Liver (tissue), 9 donors: ENCODE measurements around the gene FICD. TPM values are rescaled to one million over a fixed set of nuclear protein-coding genes. Genes with fewer than 3 reads are reported as not detected.

Experiments used
- DNase-seq: peaks from one replicate; pipeline ENCODE4 v3.0.0-alpha.2; 2017; ENCODE audit warnings: low spot score
- H3K27ac ChIP-seq, 2 donors: one replicate each; pipeline ENCODE4 v1.7.0; 2013; ENCODE audit warnings: inconsistent platforms in 2 of 2, low read length in 2 of 2, control low read depth in 1 of 2, low read depth in 1 of 2, mild to moderate bottlenecking in 1 of 2
- H3K27me3 ChIP-seq, 4 donors: one replicate each; pipeline versions ENCODE4 v1.6.1 to v1.7.0; 2013; ENCODE audit warnings: low read length in 3 of 4, inconsistent platforms in 1 of 4, mild to moderate bottlenecking in 1 of 4, moderate library complexity in 1 of 4; ENCODE audit not compliant: control insufficient read depth in 4 of 4, insufficient read depth in 4 of 4
- H3K36me3 ChIP-seq, 4 donors: one replicate each; pipeline versions ENCODE4 v1.6.1 to v1.7.0; 2013; ENCODE audit warnings: low read length in 3 of 4, mild to moderate bottlenecking in 3 of 4, low read depth in 1 of 4, moderate library complexity in 1 of 4; ENCODE audit not compliant: control insufficient read depth in 4 of 4, insufficient read depth in 3 of 4
- H3K4me1 ChIP-seq, 4 donors: one replicate each; pipeline versions ENCODE4 v1.6.1 to v1.7.0; 2013; ENCODE audit warnings: low read length in 3 of 4, mild to moderate bottlenecking in 3 of 4, moderate library complexity in 1 of 4; ENCODE audit not compliant: control insufficient read depth in 4 of 4, insufficient read depth in 4 of 4
- H3K4me3 ChIP-seq, 3 donors: one replicate each; pipeline versions ENCODE4 v1.6.1 to v1.7.0; 2013; ENCODE audit warnings: low read length in 3 of 3, control low read depth in 1 of 3, low read depth in 1 of 3, mild to moderate bottlenecking in 1 of 3
- H3K9ac ChIP-seq, 2 donors: one replicate each; pipeline ENCODE4 v1.7.0; 2013; ENCODE audit warnings: low read length in 2 of 2, mild to moderate bottlenecking in 2 of 2, moderate library complexity in 2 of 2, control low read depth in 1 of 2, low read depth in 1 of 2
- H3K9me3 ChIP-seq, 4 donors: one replicate each; pipeline versions ENCODE4 v1.6.1 to v1.7.0; 2013; ENCODE audit warnings: low read length in 3 of 4; ENCODE audit not compliant: control insufficient read depth in 4 of 4
- ATF3 ChIP-seq: IDR thresholded peaks from 2 replicates; pipeline ENCODE4 v1.6.1; 2016; ENCODE audit warnings: antibody characterized with exemption
- CTCF ChIP-seq: fragments of 150-350 bp; IDR thresholded peaks from 2 replicates; pipeline ENCODE4 v1.5.1; 2017; ENCODE audit warnings: improper control_type of control experiment, low read depth, low read length; ENCODE audit not compliant: missing input control
- EGR1 ChIP-seq, 2 donors: IDR thresholded peaks; 2 replicates each; pipeline ENCODE4 v1.6.1; 2016 to 2018; ENCODE audit warnings: antibody characterized with exemption in 2 of 2, low read depth in 2 of 2
- FOXA1 ChIP-seq: IDR thresholded peaks from 2 replicates; pipeline ENCODE4 v1.6.1; 2016; ENCODE audit warnings: antibody characterized with exemption
- FOXA2 ChIP-seq: IDR thresholded peaks from 2 replicates; pipeline ENCODE4 v1.6.1; 2016; ENCODE audit warnings: antibody characterized with exemption
- GABPA ChIP-seq, 2 donors: IDR thresholded peaks in 1 of 2; conservative IDR thresholded peaks in 1 of 2; 2 replicates each; pipeline ENCODE4 v1.6.1; 2016; ENCODE audit warnings: antibody characterized with exemption in 2 of 2, mild to moderate bottlenecking in 1 of 2, moderate library complexity in 1 of 2
- HNF4A ChIP-seq, 2 donors: conservative IDR thresholded peaks; 2 replicates each; pipeline ENCODE4 v1.6.1; 2016; ENCODE audit warnings: antibody characterized with exemption in 2 of 2, mild to moderate bottlenecking in 2 of 2
- HNF4G ChIP-seq: IDR thresholded peaks from 2 replicates; pipeline ENCODE4 v1.6.1; 2016; ENCODE audit warnings: antibody characterized with exemption
- JUND ChIP-seq, 2 donors: IDR thresholded peaks; 2 replicates each; pipeline ENCODE4 v1.6.1; 2016; ENCODE audit warnings: antibody characterized with exemption in 2 of 2
- MAX ChIP-seq: IDR thresholded peaks from 2 replicates; pipeline ENCODE4 v1.6.1; 2016; ENCODE audit warnings: antibody characterized with exemption
- NR2F2 ChIP-seq: IDR thresholded peaks from 2 replicates; pipeline ENCODE4 v1.6.1; 2016; ENCODE audit warnings: antibody characterized with exemption
- RAD21 ChIP-seq, 2 donors: IDR thresholded peaks; 2 replicates each; pipeline ENCODE4 v1.6.1; 2016; ENCODE audit warnings: antibody characterized with exemption in 2 of 2, mild to moderate bottlenecking in 2 of 2
- REST ChIP-seq: IDR thresholded peaks from 2 replicates; pipeline ENCODE4 v1.6.1; 2016; ENCODE audit warnings: antibody characterized with exemption, mild to moderate bottlenecking
- RXRA ChIP-seq, 2 donors: IDR thresholded peaks; 2 replicates each; pipeline ENCODE4 v1.6.1; 2017 to 2018; ENCODE audit warnings: antibody characterized with exemption in 2 of 2, mild to moderate bottlenecking in 1 of 2
- SP1 ChIP-seq: IDR thresholded peaks from 2 replicates; pipeline ENCODE4 v1.6.1; 2018; ENCODE audit warnings: antibody characterized with exemption, mild to moderate bottlenecking
- TAF1 ChIP-seq: conservative IDR thresholded peaks from 2 replicates; pipeline ENCODE4 v1.6.1; 2016; ENCODE audit warnings: antibody characterized with exemption, mild to moderate bottlenecking
- YY1 ChIP-seq: IDR thresholded peaks from 2 replicates; pipeline ENCODE4 v1.6.1; 2016; ENCODE audit warnings: antibody characterized with exemption, mild to moderate bottlenecking
- ZBTB33 ChIP-seq: IDR thresholded peaks from 2 replicates; pipeline ENCODE4 v1.6.1; 2016; ENCODE audit warnings: antibody characterized with exemption
- WGBS: extraction: QIAGEN DNeasy Blood & Tissue Kit; methylation state at CpG from one replicate; pipeline ENCODE4 v1.1.7; 2013; 5-methylcytosine and 5-hydroxymethylcytosine counted together
- polyA plus RNA-seq, 2 donors: library from polyadenylated mRNA; stranded (reverse) in 1 of 2; unstranded in 1 of 2; fragments of 200-250 nt in 1 of 2; fragments of >200 nt in 1 of 2; fragmentation: Nextera tagmentation in 1 of 2; extraction: Ambion mirVana in 1 of 2; gene quantifications; one replicate each; pipeline versions ENCODE4 v1.2.1 to v1.2.3, GENCODE V29; 2013 to 2015
- total RNA-seq, 2 donors: library from RNA; depleted of rRNA; stranded (reverse); fragments of >200 nt; gene quantifications; one replicate each; pipeline ENCODE4 v1.2.3, GENCODE V29; 2014
- donor health status: healthy.
- donor health status: healthy.
- donor health status: healthy.
- donor health status: healthy.
- donor health status: healthy.

Gene FICD
- total and polyA plus RNA-seq, 4 donors, result 3.6 to 20.9 (median 6.6) TPM

GRCh38 chr12:108542320-108542719, 27.2 kb downstream of the FICD start:
- WGBS, result 94% methylated on average over 4 of the region's 4 CpGs
- H3K4me1 ChIP-seq, result peaks cover 0 to 3% (median 0%) of the 10 kb centered on the region in 4 donors
- H3K4me3 ChIP-seq, result no peak overlapping the region
- no peaks in the 10 kb centered on the region for H3K9me3 ChIP-seq
- no peak for TF ChIP-seq CTCF
- TF ChIP-seq SP1, result no peak
- TF ChIP-seq GABPA (IDR thresholded peaks at IDR 0.05 in 1 of 2, conservative IDR thresholded peaks at IDR 0.05 in 1 of 2), result no peak
- TF ChIP-seq HNF4A (conservative IDR thresholded peaks at IDR 0.05), result no peak
- TF ChIP-seq FOXA2, result no peak
- TF ChIP-seq YY1, result no peak
- TF ChIP-seq JUND (IDR thresholded peaks at IDR 0.05), result no peak
- TF ChIP-seq ZBTB33, result no peak
- TF ChIP-seq REST, result no peak
- no peak for TF ChIP-seq EGR1 (IDR thresholded peaks at IDR 0.05; ENCODE audit: low read depth in 2 of 2)
- TF ChIP-seq FOXA1, result no peak
- TF ChIP-seq ATF3, result no peak
- TF ChIP-seq HNF4G, result no peak
- no peak for TF ChIP-seq RAD21 (IDR thresholded peaks at IDR 0.05)
- TF ChIP-seq TAF1, result no peak
- TF ChIP-seq NR2F2, result no peak
- TF ChIP-seq MAX, result no peak
- TF ChIP-seq RXRA (IDR thresholded peaks at IDR 0.05), result no peak
- no peaks in the 10 kb centered on the region for H3K27me3 ChIP-seq
- no peak overlapping the region for H3K27ac ChIP-seq
- peaks cover 8 to 54% (median 44%) of the 10 kb centered on the region in 4 donors for H3K36me3 ChIP-seq
- no peak overlapping the region for H3K9ac ChIP-seq
- DNase-seq, result no peak
